KMS-11 (cell line): Measurements from ENCODE around the gene ZFP92.

Experiments
- H2AFZ ChIP-seq: fragments of 200-600 bp; sonication (generic); 2 replicates; pipeline ENCODE4 v1.6.1; 2016; ENCODE audit warnings: antibody characterized with exemption, mixed run types, low read depth
- H3K27ac ChIP-seq: fragments of 200-600 bp; sonication (generic); 2 replicates; pipeline ENCODE4 v1.6.1; 2016; ENCODE audit warnings: mild to moderate bottlenecking, mixed run types
- H3K27me3 ChIP-seq: fragments of 200-600 bp; sonication (generic); 2 replicates; pipeline ENCODE4 v1.6.1; 2017; ENCODE audit warnings: mild to moderate bottlenecking, low read depth, mixed run types, moderate library complexity; ENCODE audit not compliant: insufficient read depth
- H3K36me3 ChIP-seq: fragments of 200-600 bp; sonication (generic); 2 replicates; pipeline ENCODE4 v1.6.1; 2017; ENCODE audit warnings: mild to moderate bottlenecking, mixed run types; ENCODE audit not compliant: insufficient read depth
- H3K4me1 ChIP-seq: fragments of 200-600 bp; sonication (generic); 2 replicates; pipeline ENCODE4 v1.6.1; 2016; ENCODE audit warnings: mild to moderate bottlenecking, low read depth, mixed run types; ENCODE audit not compliant: poor library complexity, severe bottlenecking
- H3K4me2 ChIP-seq: fragments of 200-600 bp; sonication (generic); 2 replicates; pipeline ENCODE4 v1.7.0; 2016; ENCODE audit warnings: mild to moderate bottlenecking, mixed run types
- H3K4me3 ChIP-seq: fragments of 200-600 bp; sonication (generic); IDR thresholded peaks from 2 replicates; pipeline ENCODE4 v1.6.1; 2017; ENCODE audit warnings: low read depth, low read length, mixed read lengths; ENCODE audit not compliant: insufficient read depth
- H3K79me2 ChIP-seq: fragments of 200-600 bp; sonication (generic); 2 replicates; pipeline ENCODE4 v1.6.1; 2016; ENCODE audit warnings: low read depth, mixed run types; ENCODE audit not compliant: insufficient read depth
- H3K9ac ChIP-seq: fragments of 200-600 bp; sonication (generic); 2 replicates; pipeline ENCODE4 v1.6.1; 2016; ENCODE audit warnings: mild to moderate bottlenecking, mixed run types
- H4K20me1 ChIP-seq: fragments of 200-600 bp; sonication (generic); 2 replicates; pipeline ENCODE4 v1.6.1; 2016; ENCODE audit warnings: mild to moderate bottlenecking, mixed run types; ENCODE audit not compliant: insufficient read depth
- TF ChIP-seq, protein P1 (sequence below): fragments of 200-600 bp; sonication (generic); conservative IDR thresholded peaks from 2 replicates; pipeline ENCODE4 v1.6.1; 2017; ENCODE audit warnings: low read depth, mild to moderate bottlenecking, antibody characterized with exemption, low read length, moderate library complexity, mixed read lengths

ZFP92 gene

DNA sequence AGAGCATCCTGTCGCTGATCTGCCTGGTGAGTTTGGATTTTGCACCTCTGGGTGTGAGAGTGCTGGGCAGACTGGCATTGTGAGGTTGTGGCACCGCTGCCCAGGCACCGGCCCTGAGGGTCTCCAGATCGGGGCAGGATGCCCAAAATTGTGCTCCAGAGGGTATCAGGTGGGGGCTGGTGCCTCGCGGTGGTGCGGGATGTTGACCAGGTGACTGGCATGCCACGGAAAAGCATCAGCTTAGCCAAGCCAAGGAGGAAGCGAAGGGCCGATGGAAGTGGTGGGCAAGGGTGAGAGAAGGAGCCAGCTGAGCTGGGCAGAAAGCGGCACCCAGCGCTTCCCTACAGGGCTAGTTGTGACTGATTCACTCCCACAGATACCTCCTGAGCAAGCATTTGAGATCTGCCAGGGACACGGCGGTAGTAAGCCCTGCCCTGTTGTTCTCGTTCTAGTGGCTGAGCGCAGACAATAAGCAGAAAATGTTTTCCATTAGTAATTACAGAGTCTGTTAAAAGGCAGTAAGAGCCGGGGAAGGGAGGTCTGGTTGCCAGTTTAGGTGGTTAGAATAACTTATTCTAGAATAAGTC is 809 bp downstream of the ZFP92 start:
- Histone ChIP-seq H2AFZ (peak overlapping the region; percentile 86), H3K27ac (no peak overlapping the region), H3K27me3 (no peaks in the 10 kb centered on the region), H3K4me1 (peaks cover 5% of the 10 kb centered on the region), H3K36me3 (no peaks in the 10 kb centered on the region), H3K79me2 (no peaks in the 10 kb centered on the region), H4K20me1 (no peaks in the 10 kb centered on the region), H3K9ac (peak overlapping the region; percentile 35; the same call in 1 of the 2 replicates), H3K4me2 (peak overlapping the region; percentile 57; the same call in 1 of the 2 replicates), H3K4me3 (no peak overlapping the region)
- TF ChIP-seq, protein P1, sequence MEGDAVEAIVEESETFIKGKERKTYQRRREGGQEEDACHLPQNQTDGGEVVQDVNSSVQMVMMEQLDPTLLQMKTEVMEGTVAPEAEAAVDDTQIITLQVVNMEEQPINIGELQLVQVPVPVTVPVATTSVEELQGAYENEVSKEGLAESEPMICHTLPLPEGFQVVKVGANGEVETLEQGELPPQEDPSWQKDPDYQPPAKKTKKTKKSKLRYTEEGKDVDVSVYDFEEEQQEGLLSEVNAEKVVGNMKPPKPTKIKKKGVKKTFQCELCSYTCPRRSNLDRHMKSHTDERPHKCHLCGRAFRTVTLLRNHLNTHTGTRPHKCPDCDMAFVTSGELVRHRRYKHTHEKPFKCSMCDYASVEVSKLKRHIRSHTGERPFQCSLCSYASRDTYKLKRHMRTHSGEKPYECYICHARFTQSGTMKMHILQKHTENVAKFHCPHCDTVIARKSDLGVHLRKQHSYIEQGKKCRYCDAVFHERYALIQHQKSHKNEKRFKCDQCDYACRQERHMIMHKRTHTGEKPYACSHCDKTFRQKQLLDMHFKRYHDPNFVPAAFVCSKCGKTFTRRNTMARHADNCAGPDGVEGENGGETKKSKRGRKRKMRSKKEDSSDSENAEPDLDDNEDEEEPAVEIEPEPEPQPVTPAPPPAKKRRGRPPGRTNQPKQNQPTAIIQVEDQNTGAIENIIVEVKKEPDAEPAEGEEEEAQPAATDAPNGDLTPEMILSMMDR, result no peak

DNA sequence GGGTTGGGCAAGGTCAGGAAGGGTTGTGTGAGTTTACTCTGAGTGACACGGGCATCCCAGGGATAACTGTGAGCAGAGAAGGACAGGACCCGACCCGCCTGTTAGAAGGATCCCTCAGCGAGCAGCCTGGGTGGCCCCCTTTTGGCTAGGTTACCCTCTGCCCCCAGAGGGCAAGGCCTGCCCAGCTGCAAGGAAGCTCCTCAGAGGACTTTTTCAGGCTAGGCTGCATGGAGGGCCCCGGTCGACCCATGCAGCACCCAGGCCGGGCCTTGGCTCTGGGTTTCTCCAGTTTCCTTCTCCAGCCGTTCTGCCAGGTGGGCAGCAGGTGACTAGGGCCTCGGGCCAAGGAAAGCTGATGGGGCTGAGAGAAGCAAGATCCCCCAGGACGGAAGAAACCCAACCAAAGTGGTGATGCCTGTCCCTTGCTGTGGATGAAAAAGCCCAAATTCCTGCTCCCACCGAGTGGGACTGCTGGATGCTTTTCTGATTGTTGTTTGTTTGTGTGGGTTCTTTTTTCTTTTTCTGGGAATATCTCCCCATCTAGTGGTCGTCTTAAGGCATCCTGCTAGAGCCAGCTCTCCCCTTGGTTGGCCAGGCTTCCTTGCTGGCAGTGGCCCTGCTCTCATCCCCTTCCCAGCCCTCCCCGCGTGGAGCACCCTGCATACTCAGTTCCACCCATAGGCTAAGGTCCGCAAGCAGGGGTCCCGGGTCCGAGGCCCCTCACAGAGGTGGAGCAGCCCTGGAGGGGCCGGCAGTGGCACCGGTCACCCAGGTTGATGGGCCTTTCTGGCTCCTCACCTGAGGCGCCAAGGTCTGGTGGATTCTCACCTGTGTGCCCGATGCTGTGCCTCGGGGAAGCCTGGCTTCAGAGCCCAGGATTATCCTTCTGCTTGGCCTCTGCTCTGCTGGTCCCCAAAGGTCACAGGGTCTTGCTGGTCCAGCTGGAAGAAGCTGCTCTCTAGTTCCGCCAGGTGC is 1.8 kb downstream of the ZFP92 start:
- no peaks in the 10 kb centered on the region for H3K79me2 ChIP-seq
- no peak overlapping the region for H3K9ac ChIP-seq
- H3K4me1 ChIP-seq, result peaks cover 5% of the 10 kb centered on the region
- no peaks in the 10 kb centered on the region for H3K36me3 ChIP-seq
- no peak overlapping the region for H2AFZ ChIP-seq
- TF ChIP-seq, protein P1, result no peak
- H3K27me3 ChIP-seq, result no peaks in the 10 kb centered on the region
- no peak overlapping the region for H3K27ac ChIP-seq
- H4K20me1 ChIP-seq, result no peaks in the 10 kb centered on the region
- H3K4me3 ChIP-seq, result no peak overlapping the region
- no peak overlapping the region for H3K4me2 ChIP-seq

DNA sequence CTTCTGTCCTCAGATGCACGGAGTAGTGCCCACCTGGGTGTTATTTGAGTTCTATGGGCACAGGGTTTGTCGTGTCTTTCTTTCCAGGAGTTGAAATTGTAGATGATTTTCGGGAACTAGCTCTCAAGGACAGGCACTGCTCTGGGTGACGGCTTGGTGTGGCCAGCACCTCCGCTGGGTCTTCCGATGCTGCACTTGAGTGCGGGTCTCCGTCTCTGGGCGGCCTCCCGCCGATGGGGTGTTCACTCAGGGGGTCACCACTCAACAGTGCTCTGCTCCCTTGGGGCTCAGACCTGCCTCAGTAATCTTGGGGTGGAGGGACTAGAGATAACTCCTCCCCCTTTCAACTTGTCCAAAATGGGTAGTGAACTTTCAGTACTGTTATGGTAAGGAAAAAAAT is 2.5 kb downstream of the ZFP92 start:
- H3K27ac ChIP-seq, result no peak overlapping the region
- TF ChIP-seq, protein P1, result no peak
- H3K9ac ChIP-seq, result no peak overlapping the region
- no peaks in the 10 kb centered on the region for H3K79me2 ChIP-seq
- H3K4me3 ChIP-seq, result no peak overlapping the region
- H3K4me1 ChIP-seq, result peaks cover 5% of the 10 kb centered on the region
- H3K36me3 ChIP-seq, result no peaks in the 10 kb centered on the region
- no peak overlapping the region for H3K4me2 ChIP-seq
- no peaks in the 10 kb centered on the region for H3K27me3 ChIP-seq
- H2AFZ ChIP-seq, result no peak overlapping the region
- no peaks in the 10 kb centered on the region for H4K20me1 ChIP-seq

DNA sequence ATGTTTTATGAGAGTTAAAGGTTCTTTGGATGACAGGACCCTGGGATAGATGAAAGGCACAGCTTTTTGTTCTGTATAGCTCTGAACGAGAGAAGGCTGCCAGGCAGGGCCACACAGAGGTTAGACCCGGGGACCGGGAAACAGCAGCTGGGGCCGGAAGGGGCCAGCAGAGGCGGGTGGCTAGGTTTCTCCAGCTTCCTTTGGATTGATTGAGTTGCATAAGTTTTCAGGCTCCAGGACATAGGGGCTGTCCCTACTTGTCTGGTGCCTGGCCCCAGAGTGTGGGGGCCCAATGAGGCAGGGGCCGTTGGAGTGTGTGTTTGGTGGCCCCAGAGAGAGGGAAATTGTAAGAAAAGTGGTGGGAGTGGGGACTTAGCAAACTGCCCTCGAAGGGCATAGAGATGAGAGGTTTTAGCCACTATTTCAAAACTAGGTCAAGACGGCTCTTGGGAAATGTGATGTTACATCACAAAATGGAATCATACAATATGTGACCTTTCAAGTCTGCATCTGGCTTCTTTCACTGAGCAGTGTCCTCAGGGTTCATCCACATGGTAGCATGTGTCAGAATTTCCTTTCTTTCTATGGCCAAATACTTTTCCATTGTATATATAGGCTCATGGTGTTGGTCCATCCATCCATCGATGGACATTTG is 3.7 kb downstream of the ZFP92 start:
- Histone ChIP-seq H3K4me2 (no peak overlapping the region), H4K20me1 (no peaks in the 10 kb centered on the region), H3K36me3 (no peaks in the 10 kb centered on the region), H3K27ac (no peak overlapping the region), H3K27me3 (no peaks in the 10 kb centered on the region), H3K4me3 (no peak overlapping the region), H3K79me2 (no peaks in the 10 kb centered on the region), H3K4me1 (peaks cover 5% of the 10 kb centered on the region), H2AFZ (no peak overlapping the region), H3K9ac (no peak overlapping the region)
- TF ChIP-seq, protein P1, result no peak
